ENCODE results near the gene CDYL. TPM values are rescaled to one million over a fixed set of nuclear protein-coding genes. Genes with fewer than 3 reads are reported as not detected.

The CDYL gene
- total and polyA plus RNA-seq, 4 donors = 3.3 to 25.4 (median 11.0) TPM

DNA sequence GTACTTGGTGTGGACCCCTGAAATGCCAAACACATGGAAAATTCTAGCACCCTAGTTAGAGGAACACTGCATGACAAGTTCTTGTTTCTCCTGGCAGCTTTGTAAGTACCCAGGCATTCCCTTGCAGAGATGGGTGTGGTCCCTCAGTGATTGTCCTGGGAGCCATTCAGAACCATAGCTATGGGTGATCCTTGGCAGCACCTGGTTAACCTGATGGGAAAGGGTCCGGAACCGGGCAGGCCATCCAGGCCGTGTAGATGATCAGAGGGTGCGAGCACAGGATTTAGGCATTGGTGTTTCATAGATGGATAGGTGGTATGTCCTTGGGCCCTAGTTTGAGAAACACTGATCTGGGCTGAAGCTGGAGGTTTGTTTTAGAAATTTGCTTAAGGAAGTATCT lies 131.9 kb downstream of the CDYL start:
- Histone ChIP-seq H3K4me1 (ENCODE audit: control insufficient read depth in 4 of 4, insufficient read depth in 4 of 4, low read length in 3 of 4) (peaks cover 0 to 7% (median 0%) of the 10 kb centered on the region in 4 donors), H3K4me3 (ENCODE audit: low read depth in 1 of 3, low read length in 3 of 3) (no peak overlapping the region), H3K9me3 (ENCODE audit: control insufficient read depth in 4 of 4, low read length in 3 of 4) (no peaks in the 10 kb centered on the region), H3K9ac (ENCODE audit: low read depth in 1 of 2, low read length in 2 of 2) (no peak overlapping the region), H3K27ac (ENCODE audit: low read depth in 1 of 2, low read length in 2 of 2) (no peak overlapping the region), H3K36me3 (ENCODE audit: control insufficient read depth in 4 of 4, insufficient read depth in 3 of 4, low read depth in 1 of 4, low read length in 3 of 4) (peaks cover 0 to 2% (median 0%) of the 10 kb centered on the region in 4 donors), H3K27me3 (ENCODE audit: control insufficient read depth in 4 of 4, insufficient read depth in 4 of 4, low read length in 3 of 4) (no peaks in the 10 kb centered on the region)
- no peak for DNase-seq (ENCODE audit: low spot score)
- WGBS = 90% methylated on average over 4 of the region's 4 CpGs
- TF ChIP-seq EGR1 (IDR thresholded peaks at IDR 0.05; ENCODE audit: low read depth in 2 of 2) = no peak
- TF ChIP-seq, protein P1, sequence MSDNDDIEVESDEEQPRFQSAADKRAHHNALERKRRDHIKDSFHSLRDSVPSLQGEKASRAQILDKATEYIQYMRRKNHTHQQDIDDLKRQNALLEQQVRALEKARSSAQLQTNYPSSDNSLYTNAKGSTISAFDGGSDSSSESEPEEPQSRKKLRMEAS (IDR thresholded peaks at IDR 0.05) = no peak
- TF ChIP-seq, protein P2, sequence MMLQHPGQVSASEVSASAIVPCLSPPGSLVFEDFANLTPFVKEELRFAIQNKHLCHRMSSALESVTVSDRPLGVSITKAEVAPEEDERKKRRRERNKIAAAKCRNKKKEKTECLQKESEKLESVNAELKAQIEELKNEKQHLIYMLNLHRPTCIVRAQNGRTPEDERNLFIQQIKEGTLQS (IDR thresholded peaks at IDR 0.05) = no peak
- TF ChIP-seq GABPA (IDR thresholded peaks at IDR 0.05 in 1 of 2, conservative IDR thresholded peaks at IDR 0.05 in 1 of 2) = no peak
- no peak for TF ChIP-seq YY1 (IDR thresholded peaks at IDR 0.05)
- TF ChIP-seq, protein P3, sequence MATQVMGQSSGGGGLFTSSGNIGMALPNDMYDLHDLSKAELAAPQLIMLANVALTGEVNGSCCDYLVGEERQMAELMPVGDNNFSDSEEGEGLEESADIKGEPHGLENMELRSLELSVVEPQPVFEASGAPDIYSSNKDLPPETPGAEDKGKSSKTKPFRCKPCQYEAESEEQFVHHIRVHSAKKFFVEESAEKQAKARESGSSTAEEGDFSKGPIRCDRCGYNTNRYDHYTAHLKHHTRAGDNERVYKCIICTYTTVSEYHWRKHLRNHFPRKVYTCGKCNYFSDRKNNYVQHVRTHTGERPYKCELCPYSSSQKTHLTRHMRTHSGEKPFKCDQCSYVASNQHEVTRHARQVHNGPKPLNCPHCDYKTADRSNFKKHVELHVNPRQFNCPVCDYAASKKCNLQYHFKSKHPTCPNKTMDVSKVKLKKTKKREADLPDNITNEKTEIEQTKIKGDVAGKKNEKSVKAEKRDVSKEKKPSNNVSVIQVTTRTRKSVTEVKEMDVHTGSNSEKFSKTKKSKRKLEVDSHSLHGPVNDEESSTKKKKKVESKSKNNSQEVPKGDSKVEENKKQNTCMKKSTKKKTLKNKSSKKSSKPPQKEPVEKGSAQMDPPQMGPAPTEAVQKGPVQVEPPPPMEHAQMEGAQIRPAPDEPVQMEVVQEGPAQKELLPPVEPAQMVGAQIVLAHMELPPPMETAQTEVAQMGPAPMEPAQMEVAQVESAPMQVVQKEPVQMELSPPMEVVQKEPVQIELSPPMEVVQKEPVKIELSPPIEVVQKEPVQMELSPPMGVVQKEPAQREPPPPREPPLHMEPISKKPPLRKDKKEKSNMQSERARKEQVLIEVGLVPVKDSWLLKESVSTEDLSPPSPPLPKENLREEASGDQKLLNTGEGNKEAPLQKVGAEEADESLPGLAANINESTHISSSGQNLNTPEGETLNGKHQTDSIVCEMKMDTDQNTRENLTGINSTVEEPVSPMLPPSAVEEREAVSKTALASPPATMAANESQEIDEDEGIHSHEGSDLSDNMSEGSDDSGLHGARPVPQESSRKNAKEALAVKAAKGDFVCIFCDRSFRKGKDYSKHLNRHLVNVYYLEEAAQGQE (IDR thresholded peaks at IDR 0.05) = no peak
- TF ChIP-seq HNF4A (conservative IDR thresholded peaks at IDR 0.05) = no peak
- TF ChIP-seq SP1 (IDR thresholded peaks at IDR 0.05) = no peak
- no peak for TF ChIP-seq RXRA (IDR thresholded peaks at IDR 0.05)
- TF ChIP-seq, protein P4, sequence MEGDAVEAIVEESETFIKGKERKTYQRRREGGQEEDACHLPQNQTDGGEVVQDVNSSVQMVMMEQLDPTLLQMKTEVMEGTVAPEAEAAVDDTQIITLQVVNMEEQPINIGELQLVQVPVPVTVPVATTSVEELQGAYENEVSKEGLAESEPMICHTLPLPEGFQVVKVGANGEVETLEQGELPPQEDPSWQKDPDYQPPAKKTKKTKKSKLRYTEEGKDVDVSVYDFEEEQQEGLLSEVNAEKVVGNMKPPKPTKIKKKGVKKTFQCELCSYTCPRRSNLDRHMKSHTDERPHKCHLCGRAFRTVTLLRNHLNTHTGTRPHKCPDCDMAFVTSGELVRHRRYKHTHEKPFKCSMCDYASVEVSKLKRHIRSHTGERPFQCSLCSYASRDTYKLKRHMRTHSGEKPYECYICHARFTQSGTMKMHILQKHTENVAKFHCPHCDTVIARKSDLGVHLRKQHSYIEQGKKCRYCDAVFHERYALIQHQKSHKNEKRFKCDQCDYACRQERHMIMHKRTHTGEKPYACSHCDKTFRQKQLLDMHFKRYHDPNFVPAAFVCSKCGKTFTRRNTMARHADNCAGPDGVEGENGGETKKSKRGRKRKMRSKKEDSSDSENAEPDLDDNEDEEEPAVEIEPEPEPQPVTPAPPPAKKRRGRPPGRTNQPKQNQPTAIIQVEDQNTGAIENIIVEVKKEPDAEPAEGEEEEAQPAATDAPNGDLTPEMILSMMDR (IDR thresholded peaks at IDR 0.05; ENCODE audit: low read depth, low read length, missing input control) = no peak
- TF ChIP-seq NR2F2 (IDR thresholded peaks at IDR 0.05) = no peak
- TF ChIP-seq, protein P5, sequence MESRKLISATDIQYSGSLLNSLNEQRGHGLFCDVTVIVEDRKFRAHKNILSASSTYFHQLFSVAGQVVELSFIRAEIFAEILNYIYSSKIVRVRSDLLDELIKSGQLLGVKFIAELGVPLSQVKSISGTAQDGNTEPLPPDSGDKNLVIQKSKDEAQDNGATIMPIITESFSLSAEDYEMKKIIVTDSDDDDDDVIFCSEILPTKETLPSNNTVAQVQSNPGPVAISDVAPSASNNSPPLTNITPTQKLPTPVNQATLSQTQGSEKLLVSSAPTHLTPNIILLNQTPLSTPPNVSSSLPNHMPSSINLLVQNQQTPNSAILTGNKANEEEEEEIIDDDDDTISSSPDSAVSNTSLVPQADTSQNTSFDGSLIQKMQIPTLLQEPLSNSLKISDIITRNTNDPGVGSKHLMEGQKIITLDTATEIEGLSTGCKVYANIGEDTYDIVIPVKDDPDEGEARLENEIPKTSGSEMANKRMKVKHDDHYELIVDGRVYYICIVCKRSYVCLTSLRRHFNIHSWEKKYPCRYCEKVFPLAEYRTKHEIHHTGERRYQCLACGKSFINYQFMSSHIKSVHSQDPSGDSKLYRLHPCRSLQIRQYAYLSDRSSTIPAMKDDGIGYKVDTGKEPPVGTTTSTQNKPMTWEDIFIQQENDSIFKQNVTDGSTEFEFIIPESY (IDR thresholded peaks at IDR 0.05) = no peak
- TF ChIP-seq RAD21 (IDR thresholded peaks at IDR 0.05) = no peak
- no peak for TF ChIP-seq FOXA1 (IDR thresholded peaks at IDR 0.05)

DNA sequence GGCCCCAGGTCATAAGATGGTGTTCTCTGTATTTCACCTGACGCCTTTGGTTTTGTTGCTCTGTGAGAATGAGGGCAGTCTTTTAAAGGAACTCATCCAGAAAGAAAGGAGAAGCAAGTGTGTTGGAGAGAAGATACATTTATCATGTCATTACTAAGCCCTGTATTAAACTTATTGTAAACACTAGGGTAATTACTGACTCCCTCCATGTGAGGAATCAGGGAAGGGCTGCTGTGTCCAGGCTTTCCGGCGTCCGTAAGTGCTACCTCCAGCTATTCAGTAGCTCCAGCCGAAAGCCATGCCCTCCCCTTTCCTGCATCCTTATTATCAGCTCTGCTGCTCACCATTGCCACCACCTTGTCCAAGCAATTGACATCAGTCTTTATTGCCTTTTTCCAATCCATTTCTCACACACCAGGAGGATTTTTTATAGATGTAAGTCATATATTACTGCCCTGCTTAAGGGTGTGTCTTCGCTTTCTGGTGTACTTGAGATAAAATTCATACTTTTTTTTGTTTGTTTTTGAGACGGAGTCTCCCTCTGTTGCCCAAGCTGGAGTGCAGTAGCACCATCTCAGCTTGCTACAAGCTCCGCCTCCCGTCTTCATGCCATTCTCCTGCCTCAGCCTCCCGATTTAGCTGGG lies 133.0 kb downstream of the CDYL start:
- H3K27me3 ChIP-seq (ENCODE audit: control insufficient read depth in 4 of 4, insufficient read depth in 4 of 4, low read length in 3 of 4) = no peaks in the 10 kb centered on the region
- peaks cover 0 to 7% (median 2%) of the 10 kb centered on the region in 4 donors for H3K4me1 ChIP-seq (ENCODE audit: control insufficient read depth in 4 of 4, insufficient read depth in 4 of 4, low read length in 3 of 4)
- TF ChIP-seq NR2F2 (IDR thresholded peaks at IDR 0.05) = no peak
- no peak for TF ChIP-seq YY1 (IDR thresholded peaks at IDR 0.05)
- TF ChIP-seq, protein P4 (IDR thresholded peaks at IDR 0.05; ENCODE audit: low read depth, low read length, missing input control) = no peak
- TF ChIP-seq EGR1 (IDR thresholded peaks at IDR 0.05; ENCODE audit: low read depth in 2 of 2) = no peak
- no peak for TF ChIP-seq FOXA2 (IDR thresholded peaks at IDR 0.05)
- no peak for TF ChIP-seq HNF4G (IDR thresholded peaks at IDR 0.05)
- TF ChIP-seq, protein P3 (IDR thresholded peaks at IDR 0.05) = no peak

More for the DNA sequence above, 133.0 kb downstream of the CDYL start:
- Histone ChIP-seq H3K9me3 (ENCODE audit: control insufficient read depth in 4 of 4, low read length in 3 of 4) (no peaks in the 10 kb centered on the region), H3K9ac (ENCODE audit: low read depth in 1 of 2, low read length in 2 of 2) (no peak overlapping the region), H3K4me3 (ENCODE audit: low read depth in 1 of 3, low read length in 3 of 3) (no peak overlapping the region), H3K27ac (ENCODE audit: low read depth in 1 of 2, low read length in 2 of 2) (no peak overlapping the region), H3K36me3 (ENCODE audit: control insufficient read depth in 4 of 4, insufficient read depth in 3 of 4, low read depth in 1 of 4, low read length in 3 of 4) (peaks cover 0 to 2% (median 0%) of the 10 kb centered on the region in 4 donors)
- no peak for DNase-seq (ENCODE audit: low spot score)
- WGBS = 84% methylated on average over 10 of the region's 10 CpGs

Data from liver (tissue), 9 donors.